ENCODE data around the gene MYO3B.

MYO3B gene

GRCh38 chr2:170321526-170321925 lies 143.6 kb downstream of the MYO3B start:
- H2BK5ac ChIP-seq (ENCODE audit: low read depth, low read length, poor library complexity): no peak overlapping the region
- no peaks in the 10 kb centered on the region for H3K36me3 ChIP-seq (ENCODE audit: control insufficient read depth in 1 of 2, insufficient read depth in 2 of 2, low read length in 2 of 2)
- no peaks in the 10 kb centered on the region for H3K4me1 ChIP-seq (ENCODE audit: control insufficient read depth in 1 of 2, insufficient read depth in 2 of 2, low read length in 2 of 2)
- H4K12ac ChIP-seq (ENCODE audit: low read depth, low read length): no peak overlapping the region
- no peak overlapping the region for H2AK5ac ChIP-seq (ENCODE audit: low read length)
- H3K14ac ChIP-seq (ENCODE audit: low read length): no peak overlapping the region
- no peak overlapping the region for H3K23ac ChIP-seq (ENCODE audit: low read length)
- H3K18ac ChIP-seq (ENCODE audit: low read length): no peak overlapping the region
- H4K91ac ChIP-seq (ENCODE audit: low read depth, low read length): no peak overlapping the region
- no peak overlapping the region for H2BK12ac ChIP-seq (ENCODE audit: low read length)
- H3K79me1 ChIP-seq (ENCODE audit: low read length): no peaks in the 10 kb centered on the region
- H3K4me3 ChIP-seq (ENCODE audit: low read depth, low read length): no peak overlapping the region
- no peak overlapping the region for H3K9ac ChIP-seq (ENCODE audit: low read length)
- H2AFZ ChIP-seq (ENCODE audit: insufficient read depth, low read length, poor library complexity): no peak overlapping the region
- H4K8ac ChIP-seq (ENCODE audit: low read depth, low read length): no peak overlapping the region
- no peak overlapping the region for H3K4me2 ChIP-seq (ENCODE audit: low read length)
- H3K9me3 ChIP-seq (ENCODE audit: insufficient read depth, low read depth, low read length): no peaks in the 10 kb centered on the region
- no peak for DNase-seq
- H3K4ac ChIP-seq (ENCODE audit: low read depth, low read length): no peak overlapping the region
- no peaks in the 10 kb centered on the region for H3K27me3 ChIP-seq (ENCODE audit: insufficient read depth, low read length)
- H3K27ac ChIP-seq (ENCODE audit: low read depth, low read length): no peak overlapping the region
- no CpG with 5 or more reads among the region's 3 CpGs for WGBS (ENCODE audit: extremely low coverage, insufficient coverage, insufficient read length)
- no peak overlapping the region for H2BK120ac ChIP-seq (ENCODE audit: insufficient read depth, low read length, poor library complexity)
- H3K79me2 ChIP-seq (ENCODE audit: control insufficient read depth, insufficient read depth, low read length, poor library complexity): no peaks in the 10 kb centered on the region

DNA sequence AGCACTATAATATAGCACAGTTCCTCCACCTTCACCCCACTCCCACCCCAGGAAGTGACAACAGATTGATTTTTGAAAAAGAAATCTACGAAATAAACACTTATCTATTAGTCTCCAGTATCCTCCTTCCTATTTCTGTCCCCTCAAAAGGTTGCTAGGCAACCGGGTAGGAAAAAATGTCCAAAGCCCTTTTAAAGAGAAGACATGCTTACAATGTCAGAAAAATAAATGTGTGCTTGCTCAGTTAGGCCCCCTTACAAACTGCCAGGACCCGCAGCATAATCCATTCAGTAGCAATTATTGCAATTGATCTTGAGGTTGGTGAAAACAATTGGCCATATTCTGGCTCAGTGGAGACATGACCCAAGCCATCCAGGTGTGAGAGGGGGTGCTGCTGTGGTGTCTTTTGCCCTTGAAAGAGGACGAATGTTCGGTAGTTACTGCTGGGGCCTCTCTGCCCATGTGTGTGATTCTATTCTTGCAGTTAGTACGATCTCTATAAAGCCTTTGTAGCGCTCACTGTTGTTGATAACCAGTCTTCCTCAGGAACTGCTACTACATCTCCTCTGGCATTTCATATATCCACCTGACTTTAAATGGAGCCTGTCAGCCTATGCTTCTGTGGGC lies 144.3 kb downstream of the MYO3B start:
- WGBS (ENCODE audit: extremely low coverage, insufficient coverage, insufficient read length): no CpG with 5 or more reads among the region's 7 CpGs
- Histone ChIP-seq H3K23ac (ENCODE audit: low read length) (no peak overlapping the region), H3K14ac (ENCODE audit: low read length) (no peak overlapping the region), H3K36me3 (ENCODE audit: control insufficient read depth in 1 of 2, insufficient read depth in 2 of 2, low read length in 2 of 2) (no peaks in the 10 kb centered on the region), H3K9me3 (ENCODE audit: insufficient read depth, low read depth, low read length) (no peaks in the 10 kb centered on the region), H3K4me2 (ENCODE audit: low read length) (no peak overlapping the region), H3K4ac (ENCODE audit: low read depth, low read length) (no peak overlapping the region), H2BK5ac (ENCODE audit: low read depth, low read length, poor library complexity) (no peak overlapping the region), H3K18ac (ENCODE audit: low read length) (no peak overlapping the region), H2BK12ac (ENCODE audit: low read length) (no peak overlapping the region), H3K27ac (ENCODE audit: low read depth, low read length) (no peak overlapping the region), H2BK120ac (ENCODE audit: insufficient read depth, low read length, poor library complexity) (no peak overlapping the region), H3K27me3 (ENCODE audit: insufficient read depth, low read length) (no peaks in the 10 kb centered on the region), H3K4me3 (ENCODE audit: low read depth, low read length) (no peak overlapping the region), H4K8ac (ENCODE audit: low read depth, low read length) (no peak overlapping the region), H2AK5ac (ENCODE audit: low read length) (no peak overlapping the region), H3K79me1 (ENCODE audit: low read length) (no peaks in the 10 kb centered on the region), H4K91ac (ENCODE audit: low read depth, low read length) (no peak overlapping the region), H4K12ac (ENCODE audit: low read depth, low read length) (no peak overlapping the region), H3K79me2 (ENCODE audit: control insufficient read depth, insufficient read depth, low read length, poor library complexity) (no peaks in the 10 kb centered on the region), H3K4me1 (ENCODE audit: control insufficient read depth in 1 of 2, insufficient read depth in 2 of 2, low read length in 2 of 2) (no peaks in the 10 kb centered on the region), H2AFZ (ENCODE audit: insufficient read depth, low read length, poor library complexity) (no peak overlapping the region), H3K9ac (ENCODE audit: low read length) (no peak overlapping the region)
- DNase-seq: no peak

DNA sequence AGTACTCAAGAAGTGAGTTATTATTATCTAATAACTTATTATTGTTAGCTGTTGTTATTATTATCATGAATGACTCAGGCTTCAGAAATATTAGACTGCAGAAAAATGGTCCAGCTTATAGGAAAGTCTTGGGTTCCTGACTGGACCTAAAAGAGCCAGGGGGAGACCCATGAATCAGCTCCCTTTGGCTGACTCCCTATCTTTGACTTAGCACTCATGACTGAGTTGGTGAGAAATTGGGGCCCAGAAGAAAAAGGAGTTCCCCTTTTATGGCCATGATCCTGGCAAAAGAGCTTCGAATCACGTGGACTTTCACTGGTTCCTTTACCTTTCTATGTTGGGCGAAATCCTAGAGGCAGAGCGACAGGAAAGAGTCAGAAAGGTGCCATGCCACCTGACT lies 145.8 kb downstream of the MYO3B start:
- Histone ChIP-seq H2BK12ac (ENCODE audit: low read length) (no peak overlapping the region), H4K12ac (ENCODE audit: low read depth, low read length) (no peak overlapping the region)
- WGBS (ENCODE audit: extremely low coverage, insufficient coverage, insufficient read length): no CpG with 5 or more reads among the region's 4 CpGs

GRCh38 chr2:170324640-170325046 lies 146.7 kb downstream of the MYO3B start:
- Histone ChIP-seq H3K14ac (ENCODE audit: low read length) (no peak overlapping the region), H3K4me3 (ENCODE audit: low read depth, low read length) (no peak overlapping the region), H4K12ac (ENCODE audit: low read depth, low read length) (no peak overlapping the region), H2BK5ac (ENCODE audit: low read depth, low read length, poor library complexity) (no peak overlapping the region), H3K4me1 (ENCODE audit: control insufficient read depth in 1 of 2, insufficient read depth in 2 of 2, low read length in 2 of 2) (no peaks in the 10 kb centered on the region), H3K9ac (ENCODE audit: low read length) (no peak overlapping the region), H3K79me2 (ENCODE audit: control insufficient read depth, insufficient read depth, low read length, poor library complexity) (no peaks in the 10 kb centered on the region), H3K18ac (ENCODE audit: low read length) (no peak overlapping the region), H2AK5ac (ENCODE audit: low read length) (no peak overlapping the region), H3K79me1 (ENCODE audit: low read length) (no peaks in the 10 kb centered on the region), H3K27me3 (ENCODE audit: insufficient read depth, low read length) (no peaks in the 10 kb centered on the region), H3K9me3 (ENCODE audit: insufficient read depth, low read depth, low read length) (no peaks in the 10 kb centered on the region), H3K36me3 (ENCODE audit: control insufficient read depth in 1 of 2, insufficient read depth in 2 of 2, low read length in 2 of 2) (no peaks in the 10 kb centered on the region), H4K91ac (ENCODE audit: low read depth, low read length) (no peak overlapping the region), H4K8ac (ENCODE audit: low read depth, low read length) (no peak overlapping the region), H3K4ac (ENCODE audit: low read depth, low read length) (no peak overlapping the region), H2BK12ac (ENCODE audit: low read length) (no peak overlapping the region), H3K27ac (ENCODE audit: low read depth, low read length) (no peak overlapping the region), H3K23ac (ENCODE audit: low read length) (no peak overlapping the region), H2AFZ (ENCODE audit: insufficient read depth, low read length, poor library complexity) (no peak overlapping the region), H3K4me2 (ENCODE audit: low read length) (no peak overlapping the region), H2BK120ac (ENCODE audit: insufficient read depth, low read length, poor library complexity) (no peak overlapping the region)
- no CpG with 5 or more reads among the region's 4 CpGs for WGBS (ENCODE audit: extremely low coverage, insufficient coverage, insufficient read length)
- DNase-seq: peak; percentile 3 to 61

More for the DNA sequence above, 145.8 kb downstream of the MYO3B start:
- no peak overlapping the region for H2AK5ac ChIP-seq (ENCODE audit: low read length)
- H3K4me1 ChIP-seq (ENCODE audit: control insufficient read depth in 1 of 2, insufficient read depth in 2 of 2, low read length in 2 of 2): no peaks in the 10 kb centered on the region
- no peaks in the 10 kb centered on the region for H3K36me3 ChIP-seq (ENCODE audit: control insufficient read depth in 1 of 2, insufficient read depth in 2 of 2, low read length in 2 of 2)
- no peak overlapping the region for H4K8ac ChIP-seq (ENCODE audit: low read depth, low read length)
- no peak overlapping the region for H4K91ac ChIP-seq (ENCODE audit: low read depth, low read length)
- no peak overlapping the region for H2AFZ ChIP-seq (ENCODE audit: insufficient read depth, low read length, poor library complexity)
- H3K18ac ChIP-seq (ENCODE audit: low read length): no peak overlapping the region
- no peaks in the 10 kb centered on the region for H3K9me3 ChIP-seq (ENCODE audit: insufficient read depth, low read depth, low read length)
- H3K27ac ChIP-seq (ENCODE audit: low read depth, low read length): no peak overlapping the region
- peak overlapping the region; percentile 22 for H2BK120ac ChIP-seq (ENCODE audit: insufficient read depth, low read length, poor library complexity)
- no peaks in the 10 kb centered on the region for H3K79me1 ChIP-seq (ENCODE audit: low read length)
- no peak overlapping the region for H3K9ac ChIP-seq (ENCODE audit: low read length)
- no peaks in the 10 kb centered on the region for H3K27me3 ChIP-seq (ENCODE audit: insufficient read depth, low read length)
- H2BK5ac ChIP-seq (ENCODE audit: low read depth, low read length, poor library complexity): no peak overlapping the region
- H3K14ac ChIP-seq (ENCODE audit: low read length): no peak overlapping the region
- H3K79me2 ChIP-seq (ENCODE audit: control insufficient read depth, insufficient read depth, low read length, poor library complexity): no peaks in the 10 kb centered on the region
- no peak overlapping the region for H3K4me3 ChIP-seq (ENCODE audit: low read depth, low read length)
- H3K4ac ChIP-seq (ENCODE audit: low read depth, low read length): no peak overlapping the region
- DNase-seq: no peak
- no peak overlapping the region for H3K4me2 ChIP-seq (ENCODE audit: low read length)
- H3K23ac ChIP-seq (ENCODE audit: low read length): no peak overlapping the region

Measured in trophoblast cell (in vitro differentiated cells and primary cell).